ENCODE data around the gene METTL24.

The METTL24 gene

DNA sequence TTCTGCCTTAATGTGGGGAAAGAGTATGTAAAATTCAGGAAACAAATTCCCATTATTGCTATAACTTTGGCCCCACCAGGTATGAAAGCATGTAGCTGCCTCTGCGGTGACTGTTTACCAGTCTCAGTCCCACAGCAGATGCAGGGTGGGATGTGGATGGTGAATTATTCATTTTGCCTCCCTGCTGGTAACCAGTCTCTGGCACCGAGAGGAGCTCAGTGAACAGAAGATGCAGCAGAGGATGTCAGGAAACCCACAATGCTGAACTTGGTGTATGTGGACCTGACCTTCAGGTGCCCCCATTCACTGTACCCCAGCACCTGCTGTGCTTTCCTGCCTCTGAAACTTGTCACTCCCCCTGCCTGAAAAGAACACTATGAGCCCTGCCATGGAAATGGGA is 8.8 kb upstream of the METTL24 start:
- TF ChIP-seq CTCF (IDR thresholded peaks at IDR 0.05), result no peak

GRCh38 chr6:110366256-110366655 is 8.1 kb upstream of the METTL24 start:
- Mint-ChIP-seq H3K36me3 (ENCODE audit: low read depth) (peaks cover 5% of the 10 kb centered on the region), H3K4me1 (peaks cover 11% of the 10 kb centered on the region), H3K9me3 (peaks cover 17% of the 10 kb centered on the region), H3K4me3 (no peak overlapping the region), H3K27ac (no peak overlapping the region), H3K27me3 (ENCODE audit: low read depth, poor library complexity) (no peaks in the 10 kb centered on the region)
- no peak for DNase-seq
- TF ChIP-seq CTCF (IDR thresholded peaks at IDR 0.05), result no peak

More for the DNA sequence above, 8.8 kb upstream of the METTL24 start:
- H3K27ac Mint-ChIP-seq, result no peak overlapping the region
- no peaks in the 10 kb centered on the region for H3K27me3 Mint-ChIP-seq (ENCODE audit: low read depth, poor library complexity)
- H3K36me3 Mint-ChIP-seq (ENCODE audit: low read depth), result no peaks in the 10 kb centered on the region
- peaks cover 12% of the 10 kb centered on the region for H3K9me3 Mint-ChIP-seq
- peaks cover 11% of the 10 kb centered on the region for H3K4me1 Mint-ChIP-seq
- DNase-seq, result no peak
- no peak overlapping the region for H3K4me3 Mint-ChIP-seq

- Mint-ChIP-seq H3K36me3 (ENCODE audit: low read depth) (peaks cover 7% of the 10 kb centered on the region), H3K27ac (no peak overlapping the region), H3K9me3 (peaks cover 17% of the 10 kb centered on the region), H3K4me1 (peaks cover 25% of the 10 kb centered on the region), H3K27me3 (ENCODE audit: low read depth, poor library complexity) (peaks cover 3% of the 10 kb centered on the region), H3K4me3 (no peak overlapping the region)
- no peak for DNase-seq
- TF ChIP-seq CTCF (IDR thresholded peaks at IDR 0.05), result no peak
These were observed 6.4 kb upstream of the METTL24 start for GRCh38 chr6:110364364-110365105.

DNA sequence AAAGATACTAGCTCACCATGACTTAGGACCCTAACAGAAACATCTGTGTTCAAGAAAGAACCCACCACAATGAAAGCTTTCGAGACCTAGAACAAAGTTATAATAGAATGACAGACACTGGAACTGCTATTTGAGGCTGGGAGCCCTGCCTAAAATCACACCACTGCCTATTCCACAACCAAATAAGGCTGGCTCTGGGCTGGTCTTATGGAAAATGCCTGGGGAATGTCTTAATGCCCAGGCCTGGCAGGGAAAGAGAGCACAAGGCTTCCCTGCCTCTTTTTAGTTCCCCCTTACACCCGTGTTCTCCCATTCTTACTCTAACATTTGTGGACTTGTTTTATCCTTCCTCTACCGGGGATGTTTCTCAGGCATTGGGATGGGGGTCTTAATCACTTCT is 5.6 kb upstream of the METTL24 start:
- Mint-ChIP-seq H3K36me3 (ENCODE audit: low read depth) (peaks cover 7% of the 10 kb centered on the region), H3K4me1 (peaks cover 33% of the 10 kb centered on the region), H3K27me3 (ENCODE audit: low read depth, poor library complexity) (peaks cover 3% of the 10 kb centered on the region), H3K9me3 (peaks cover 17% of the 10 kb centered on the region), H3K27ac (no peak overlapping the region), H3K4me3 (no peak overlapping the region)
- no peak for DNase-seq
- TF ChIP-seq CTCF (IDR thresholded peaks at IDR 0.05), result no peak

GRCh38 chr6:110360676-110361075 is 2.5 kb upstream of the METTL24 start:
- H3K27ac Mint-ChIP-seq, result no peak overlapping the region
- DNase-seq, result no peak
- peaks cover 7% of the 10 kb centered on the region for H3K36me3 Mint-ChIP-seq (ENCODE audit: low read depth)
- no peak overlapping the region for H3K4me3 Mint-ChIP-seq
- H3K4me1 Mint-ChIP-seq, result peaks cover 52% of the 10 kb centered on the region
- TF ChIP-seq CTCF (IDR thresholded peaks at IDR 0.05), result no peak
- H3K9me3 Mint-ChIP-seq, result peaks cover 17% of the 10 kb centered on the region
- peaks cover 16% of the 10 kb centered on the region for H3K27me3 Mint-ChIP-seq (ENCODE audit: low read depth, poor library complexity)

GRCh38 chr6:110359556-110359955 is 1.4 kb upstream of the METTL24 start:
- DNase-seq, result no peak
- no peak for TF ChIP-seq CTCF (IDR thresholded peaks at IDR 0.05)
- Mint-ChIP-seq H3K4me1 (peaks cover 60% of the 10 kb centered on the region), H3K36me3 (ENCODE audit: low read depth) (peaks cover 7% of the 10 kb centered on the region), H3K4me3 (peak overlapping the region; percentile 82), H3K9me3 (peaks cover 17% of the 10 kb centered on the region), H3K27me3 (ENCODE audit: low read depth, poor library complexity) (peaks cover 16% of the 10 kb centered on the region), H3K27ac (peak overlapping the region; percentile 53)
